SK-N-SH treated with all-trans-retinoic acid at 6 μM for 48 hours (cell line): ENCODE measurements around the gene SORCS1.

Experiments
- CREB5 ChIP-seq: fragments of 250-450 bp; sonication (Bioruptor Pico); IDR thresholded peaks from 2 replicates; pipeline ENCODE4 v1.5.1; 2020; ENCODE audit warnings: low read depth, mild to moderate bottlenecking, moderate library complexity
- CSRNP3 ChIP-seq: fragments of 250-450 bp; sonication (Bioruptor Pico); IDR thresholded peaks from 2 replicates; pipeline ENCODE4 v1.5.1; 2021; ENCODE audit warnings: mild to moderate bottlenecking, moderate library complexity
- RARB ChIP-seq: fragments of 250-450 bp; sonication (Bioruptor Pico); IDR thresholded peaks from 2 replicates; pipeline ENCODE4 v1.8.0; 2021; ENCODE audit warnings: mild to moderate bottlenecking, moderate library complexity
- TOX ChIP-seq: fragments of 250-450 bp; sonication (Bioruptor Pico); IDR thresholded peaks from 2 replicates; pipeline ENCODE4 v1.8.0; 2021; ENCODE audit warnings: mild to moderate bottlenecking, moderate library complexity, borderline replicate concordance
- TSHZ2 ChIP-seq: fragments of 250-450 bp; sonication (Bioruptor Pico); IDR thresholded peaks from 2 replicates; pipeline ENCODE4 v1.5.0; 2020; ENCODE audit warnings: mild to moderate bottlenecking, moderate library complexity
- ZFP3 ChIP-seq: fragments of 250-450 bp; sonication (Bioruptor Pico); IDR thresholded peaks from 2 replicates; pipeline ENCODE4 v1.5.0; 2020; ENCODE audit warnings: mild to moderate bottlenecking, moderate library complexity
- ZNF565 ChIP-seq: fragments of 450-650 bp; formaldehyde crosslinking; conservative IDR thresholded peaks from 2 replicates; pipeline ENCODE4 v1.5.0; 2020; ENCODE audit warnings: low read depth, mild to moderate bottlenecking, moderate library complexity
- ZNF70 ChIP-seq: fragments of 450-650 bp; formaldehyde crosslinking; IDR thresholded peaks from 2 replicates; pipeline ENCODE4 v1.5.0; 2020; ENCODE audit warnings: mild to moderate bottlenecking, moderate library complexity
- ZNF8 ChIP-seq: fragments of 450-650 bp; formaldehyde crosslinking; IDR thresholded peaks from 2 replicates; pipeline ENCODE4 v1.5.0; 2020; ENCODE audit warnings: mild to moderate bottlenecking, moderate library complexity

GRCh38 chr10:107163881-107164861, at the start of gene SORCS1:
- TF ChIP-seq TSHZ2 (CRISPR knock-in tag) (0 out of 2 replicates have a peak, but pooled peaks have one; percentile 15), ZFP3 (no peak), TOX (CRISPR knock-in tag) (no peak), ZNF70 (CRISPR knock-in tag) (no peak), RARB (CRISPR knock-in tag) (no peak), ZNF565 (CRISPR knock-in tag) (no peak), CSRNP3 (CRISPR knock-in tag) (no peak), CREB5 (CRISPR knock-in tag) (no peak), ZNF8 (CRISPR knock-in tag) (no peak)
